ENCODE data around the gene SLC2A10.
A peak's percentile ranks its signal among the peaks of the same experiment; 100 is the strongest.

The SLC2A10 gene

GRCh38 chr20:46689082-46689753 is 20.2 kb upstream of the SLC2A10 start, which contains the start of gene TP53RK:
Gene TP53RK, minus strand, starts transcription at chr20:46689444. Its CDS starts 30 bp downstream, at chr20:46689414.
- DNase-seq: peak; percentile 97 to 99 (median 98)
- no peaks in the 10 kb centered on the region for H3K27me3 ChIP-seq (replicated peaks in 2 of 5; ENCODE audit: control insufficient read depth in 4 of 5, insufficient read depth in 5 of 5, low read length in 4 of 5)
- peaks cover 4 to 30% (median 19%) of the 10 kb centered on the region in 4 experiments for H3K36me3 ChIP-seq (ENCODE audit: control insufficient read depth in 4 of 4, insufficient read depth in 4 of 4, low read length in 3 of 4)
- H3K4me1 ChIP-seq (ENCODE audit: control extremely low read depth in 1 of 4, control insufficient read depth in 4 of 4, insufficient read depth in 4 of 4, low read length in 3 of 4): peaks cover 12 to 36% (median 25%) of the 10 kb centered on the region in 4 experiments
- POLR2A ChIA-PET: interaction anchor here (1.3 kb wide), 1 partner anchor 20 kb away, joined by 4 read pairs; the partner anchor contains the start of gene SLC2A10
- peak within 1 kb of the TSS; percentile 72 to 96 (median 89) for H3K4me3 ChIP-seq (ENCODE audit: control insufficient read depth in 1 of 7, extremely low read depth in 1 of 7, insufficient read depth in 4 of 7, low read depth in 2 of 7, low read length in 6 of 7)
- WGBS (ENCODE audit: insufficient coverage): under 1% methylated on average over 71 of the region's 71 CpGs
- no peaks in the 10 kb centered on the region for H3K9me3 ChIP-seq (ENCODE audit: control extremely low read depth in 1 of 5, control insufficient read depth in 4 of 5, insufficient read depth in 2 of 5, low read depth in 1 of 5, low read length in 4 of 5)
- H3K27ac ChIP-seq (ENCODE audit: insufficient read depth in 1 of 2, low read depth in 1 of 2, low read length in 2 of 2, poor library complexity in 1 of 2, severe bottlenecking in 2 of 2): peak within 1 kb of the TSS; percentile 82 to 91
- CTCF ChIA-PET: interaction anchor here (0.7 to 1.3 kb wide), 5 partner anchors 9 to 137 kb away, joined by 3 to 4 read pairs (median 3); no protein-coding TSS in a partner anchor

- ChIA-PET POLR2A (interaction anchor here (1.3 kb wide), 1 partner anchor 20 kb away, joined by 4 read pairs; the partner anchor contains the start of gene SLC2A10), CTCF (interaction anchor here (0.7 to 1.3 kb wide), 3 partner anchors 9 to 18 kb away, joined by 3 to 4 read pairs (median 3); no protein-coding TSS in a partner anchor)
- no peaks in the 10 kb centered on the region for H3K27me3 ChIP-seq (replicated peaks in 2 of 5; ENCODE audit: control insufficient read depth in 4 of 5, insufficient read depth in 5 of 5, low read length in 4 of 5)
- no peaks in the 10 kb centered on the region for H3K9me3 ChIP-seq (ENCODE audit: control extremely low read depth in 1 of 5, control insufficient read depth in 4 of 5, insufficient read depth in 2 of 5, low read depth in 1 of 5, low read length in 4 of 5)
- peak overlapping the region; percentile 72 to 96 (median 89) for H3K4me3 ChIP-seq (ENCODE audit: control insufficient read depth in 1 of 7, extremely low read depth in 1 of 7, insufficient read depth in 4 of 7, low read depth in 2 of 7, low read length in 6 of 7)
- peak overlapping the region; percentile 82 to 91 for H3K27ac ChIP-seq (ENCODE audit: insufficient read depth in 1 of 2, low read depth in 1 of 2, low read length in 2 of 2, poor library complexity in 1 of 2, severe bottlenecking in 2 of 2)
- no peak for DNase-seq
- 0% methylated on average over 10 of the region's 12 CpGs for WGBS (ENCODE audit: insufficient coverage)
- peaks cover 4 to 25% (median 18%) of the 10 kb centered on the region in 4 experiments for H3K36me3 ChIP-seq (ENCODE audit: control insufficient read depth in 4 of 4, insufficient read depth in 4 of 4, low read length in 3 of 4)
- H3K4me1 ChIP-seq (ENCODE audit: control extremely low read depth in 1 of 4, control insufficient read depth in 4 of 4, insufficient read depth in 4 of 4, low read length in 3 of 4): peaks cover 12 to 38% (median 25%) of the 10 kb centered on the region in 4 experiments
Observed at GRCh38 chr20:46689754-46690085, 19.7 kb upstream of the SLC2A10 start.

GRCh38 chr20:46690219-46691106 is 19.0 kb upstream of the SLC2A10 start:
- WGBS (ENCODE audit: insufficient coverage): 65% methylated on average over 11 of the region's 13 CpGs
- Histone ChIP-seq H3K4me1 (ENCODE audit: control extremely low read depth in 1 of 4, control insufficient read depth in 4 of 4, insufficient read depth in 4 of 4, low read length in 3 of 4) (peaks cover 12 to 38% (median 25%) of the 10 kb centered on the region in 4 experiments), H3K9me3 (ENCODE audit: control extremely low read depth in 1 of 5, control insufficient read depth in 4 of 5, insufficient read depth in 2 of 5, low read depth in 1 of 5, low read length in 4 of 5) (no peaks in the 10 kb centered on the region), H3K27ac (ENCODE audit: insufficient read depth in 1 of 2, low read depth in 1 of 2, low read length in 2 of 2, poor library complexity in 1 of 2, severe bottlenecking in 2 of 2) (peak overlapping the region; percentile 82 to 91), H3K36me3 (ENCODE audit: control insufficient read depth in 4 of 4, insufficient read depth in 4 of 4, low read length in 3 of 4) (peaks cover 4 to 18% (median 11%) of the 10 kb centered on the region in 4 experiments), H3K27me3 (replicated peaks in 2 of 5; ENCODE audit: control insufficient read depth in 4 of 5, insufficient read depth in 5 of 5, low read length in 4 of 5) (no peaks in the 10 kb centered on the region), H3K4me3 (ENCODE audit: control insufficient read depth in 1 of 7, extremely low read depth in 1 of 7, insufficient read depth in 4 of 7, low read depth in 2 of 7, low read length in 6 of 7) (peak overlapping the region in 5 of 7 experiments; percentile 88 to 96 (median 93))
- POLR2A ChIA-PET: no interaction called here
- CTCF ChIA-PET: interaction anchor here (1.3 kb wide), 1 partner anchor 17 kb away, joined by 4 read pairs; no protein-coding TSS in a partner anchor
- DNase-seq: peak in 2 of 3 donors; percentile 43 to 51

DNA sequence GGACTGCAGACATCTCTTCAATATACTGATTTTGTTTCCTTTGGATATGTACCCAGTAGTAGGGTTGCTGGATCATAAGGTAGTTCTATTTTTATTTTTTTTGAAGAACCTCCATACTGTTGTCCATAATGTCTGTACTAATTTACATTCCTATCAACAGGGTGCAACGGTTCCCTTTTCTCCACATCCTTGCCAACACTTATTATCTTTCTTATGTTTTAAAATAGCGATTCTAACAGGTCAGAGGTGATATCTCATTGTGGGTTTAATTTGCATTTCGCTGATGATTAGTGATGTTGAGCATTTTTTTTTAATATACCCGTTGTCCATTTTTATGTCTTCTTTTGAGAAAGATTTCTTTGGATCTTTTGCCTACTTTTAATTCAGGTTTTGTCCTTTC is 18.3 kb upstream of the SLC2A10 start:
- H3K4me3 ChIP-seq (ENCODE audit: control insufficient read depth in 1 of 7, extremely low read depth in 1 of 7, insufficient read depth in 4 of 7, low read depth in 2 of 7, low read length in 6 of 7): no peak overlapping the region
- CTCF ChIA-PET: no interaction called here
- peaks cover 12 to 35% (median 26%) of the 10 kb centered on the region in 4 experiments for H3K4me1 ChIP-seq (ENCODE audit: control extremely low read depth in 1 of 4, control insufficient read depth in 4 of 4, insufficient read depth in 4 of 4, low read length in 3 of 4)
- no peaks in the 10 kb centered on the region for H3K27me3 ChIP-seq (replicated peaks in 2 of 5; ENCODE audit: control insufficient read depth in 4 of 5, insufficient read depth in 5 of 5, low read length in 4 of 5)
- POLR2A ChIA-PET: no interaction called here
- no peak overlapping the region for H3K27ac ChIP-seq (ENCODE audit: insufficient read depth in 1 of 2, low read depth in 1 of 2, low read length in 2 of 2, poor library complexity in 1 of 2, severe bottlenecking in 2 of 2)
- no peaks in the 10 kb centered on the region for H3K9me3 ChIP-seq (ENCODE audit: control extremely low read depth in 1 of 5, control insufficient read depth in 4 of 5, insufficient read depth in 2 of 5, low read depth in 1 of 5, low read length in 4 of 5)
- no peak for DNase-seq
- no CpG with 5 or more reads among the region's 4 CpGs for WGBS (ENCODE audit: insufficient coverage)
- H3K36me3 ChIP-seq (ENCODE audit: control insufficient read depth in 4 of 4, insufficient read depth in 4 of 4, low read length in 3 of 4): peaks cover 3 to 11% (median 6%) of the 10 kb centered on the region in 4 experiments

- ChIA-PET POLR2A (no interaction called here), CTCF (interaction anchor here (0.7 to 1.7 kb wide), 6 partner anchors 11 to 173 kb away, joined by 3 to 7 read pairs (median 4); no protein-coding TSS in a partner anchor)
- no peaks in the 10 kb centered on the region for H3K27me3 ChIP-seq (replicated peaks in 2 of 5; ENCODE audit: control insufficient read depth in 4 of 5, insufficient read depth in 5 of 5, low read length in 4 of 5)
- H3K9me3 ChIP-seq (ENCODE audit: control extremely low read depth in 1 of 5, control insufficient read depth in 4 of 5, insufficient read depth in 2 of 5, low read depth in 1 of 5, low read length in 4 of 5): peaks cover 0 to under 1% (median 0%) of the 10 kb centered on the region in 5 experiments
- peak; percentile 53 to 75 (median 71) for DNase-seq
- H3K36me3 ChIP-seq (ENCODE audit: control insufficient read depth in 4 of 4, insufficient read depth in 4 of 4, low read length in 3 of 4): no peaks in the 10 kb centered on the region
- no peak overlapping the region for H3K4me3 ChIP-seq (ENCODE audit: control insufficient read depth in 1 of 7, extremely low read depth in 1 of 7, insufficient read depth in 4 of 7, low read depth in 2 of 7, low read length in 6 of 7)
- H3K27ac ChIP-seq (ENCODE audit: insufficient read depth in 1 of 2, low read depth in 1 of 2, low read length in 2 of 2, poor library complexity in 1 of 2, severe bottlenecking in 2 of 2): no peak overlapping the region
- H3K4me1 ChIP-seq (ENCODE audit: control extremely low read depth in 1 of 4, control insufficient read depth in 4 of 4, insufficient read depth in 4 of 4, low read length in 3 of 4): peaks cover 0 to 20% (median 5%) of the 10 kb centered on the region in 4 experiments
- WGBS (ENCODE audit: insufficient coverage): 63% methylated on average over 2 of the region's 2 CpGs
Observed at GRCh38 chr20:46694484-46694883, 15.0 kb upstream of the SLC2A10 start.

GRCh38 chr20:46695892-46696291 is 13.6 kb upstream of the SLC2A10 start:
- Histone ChIP-seq H3K27ac (ENCODE audit: insufficient read depth in 1 of 2, low read depth in 1 of 2, low read length in 2 of 2, poor library complexity in 1 of 2, severe bottlenecking in 2 of 2) (no peak overlapping the region), H3K9me3 (ENCODE audit: control extremely low read depth in 1 of 5, control insufficient read depth in 4 of 5, insufficient read depth in 2 of 5, low read depth in 1 of 5, low read length in 4 of 5) (peaks cover 0 to 2% (median 0%) of the 10 kb centered on the region in 5 experiments), H3K27me3 (replicated peaks in 2 of 5; ENCODE audit: control insufficient read depth in 4 of 5, insufficient read depth in 5 of 5, low read length in 4 of 5) (no peaks in the 10 kb centered on the region), H3K4me3 (ENCODE audit: control insufficient read depth in 1 of 7, extremely low read depth in 1 of 7, insufficient read depth in 4 of 7, low read depth in 2 of 7, low read length in 6 of 7) (no peak overlapping the region), H3K36me3 (ENCODE audit: control insufficient read depth in 4 of 4, insufficient read depth in 4 of 4, low read length in 3 of 4) (no peaks in the 10 kb centered on the region), H3K4me1 (ENCODE audit: control extremely low read depth in 1 of 4, control insufficient read depth in 4 of 4, insufficient read depth in 4 of 4, low read length in 3 of 4) (peaks cover 0 to 11% (median 2%) of the 10 kb centered on the region in 4 experiments)
- WGBS (ENCODE audit: insufficient coverage): 79% methylated on average over 3 of the region's 3 CpGs
- ChIA-PET CTCF (interaction anchor here (1.7 kb wide), 2 partner anchors 10 to 13 kb away, joined by 4 to 7 read pairs; no protein-coding TSS in a partner anchor), POLR2A (no interaction called here)
- peak in 1 of 3 donors; percentile 33 for DNase-seq

Measured in common myeloid progenitor, CD34-positive (primary cell).